GM10847 (cell line): ENCODE data around the gene ERBB4.

Source experiments
- POLR2A ChIP-seq: IDR thresholded peaks from 2 replicates; pipeline ENCODE4 v1.6.1; 2011; ENCODE audit not compliant: insufficient read length; ENCODE audit errors: extremely low read depth

ERBB4 gene

GRCh38 chr2:212266297-212266696 lies 272.3 kb downstream of the ERBB4 start:
- no peak for TF ChIP-seq POLR2A

- no peak for TF ChIP-seq POLR2A
Measured at GRCh38 chr2:212265777-212266176, 272.8 kb downstream of the ERBB4 start.

GRCh38 chr2:212264187-212264586 lies 274.4 kb downstream of the ERBB4 start:
- no peak for TF ChIP-seq POLR2A

GRCh38 chr2:212259226-212259625 lies 279.4 kb downstream of the ERBB4 start:
- TF ChIP-seq POLR2A: no peak

GRCh38 chr2:212254339-212254738 lies 284.3 kb downstream of the ERBB4 start:
- no peak for TF ChIP-seq POLR2A

- TF ChIP-seq POLR2A: no peak
Measured at GRCh38 chr2:212249451-212249850, 289.2 kb downstream of the ERBB4 start.

- no peak for TF ChIP-seq POLR2A
Measured at GRCh38 chr2:212245880-212246279, 292.7 kb downstream of the ERBB4 start.

- no peak for TF ChIP-seq POLR2A
Measured at GRCh38 chr2:212242724-212243123, 295.9 kb downstream of the ERBB4 start.

GRCh38 chr2:212237350-212238095 lies 301.1 kb downstream of the ERBB4 start:
- TF ChIP-seq POLR2A: no peak

- TF ChIP-seq POLR2A: no peak
Measured at GRCh38 chr2:212228743-212229171, 309.8 kb downstream of the ERBB4 start.

- no peak for TF ChIP-seq POLR2A
Measured at GRCh38 chr2:212227755-212228154, 310.8 kb downstream of the ERBB4 start.

GRCh38 chr2:212226114-212226513 lies 312.5 kb downstream of the ERBB4 start:
- no peak for TF ChIP-seq POLR2A

- TF ChIP-seq POLR2A: no peak
Measured at GRCh38 chr2:212223696-212224095, 314.9 kb downstream of the ERBB4 start.

- no peak for TF ChIP-seq POLR2A
Measured at GRCh38 chr2:212213191-212213590, 325.4 kb downstream of the ERBB4 start.

GRCh38 chr2:212208467-212208866 lies 330.1 kb downstream of the ERBB4 start:
- no peak for TF ChIP-seq POLR2A

GRCh38 chr2:212197776-212198175 lies 340.8 kb downstream of the ERBB4 start:
- TF ChIP-seq POLR2A: no peak

GRCh38 chr2:212195626-212196025 lies 343.0 kb downstream of the ERBB4 start:
- no peak for TF ChIP-seq POLR2A
